GM19193 (cell line): Measurements from ENCODE around the gene PURB.

Experiments used
- POLR2A ChIP-seq: IDR thresholded peaks from 4 replicates; pipeline ENCODE4 v1.6.1; 2011; ENCODE audit not compliant: insufficient read depth, insufficient read length; ENCODE audit errors: extremely low read depth

The PURB gene

DNA sequence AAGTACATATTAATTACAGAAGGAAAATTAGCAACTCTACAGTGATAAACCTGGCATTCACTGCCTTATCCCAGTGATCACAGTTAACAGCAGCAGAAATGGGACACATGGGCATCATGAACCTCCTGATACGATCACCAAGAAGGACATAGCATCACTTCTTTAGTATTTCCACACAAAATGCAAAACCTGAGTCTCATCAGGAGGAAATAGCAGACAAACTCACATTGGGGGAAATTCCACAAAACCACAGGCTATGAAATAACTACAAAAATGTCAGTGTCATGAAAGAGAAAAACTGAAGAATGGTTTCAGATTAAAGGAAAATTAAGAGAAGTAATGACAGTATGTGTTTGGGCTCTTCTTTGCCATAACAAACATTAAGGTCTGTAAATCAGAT lies 12.0 kb upstream of the PURB start:
- TF ChIP-seq POLR2A: no peak

DNA sequence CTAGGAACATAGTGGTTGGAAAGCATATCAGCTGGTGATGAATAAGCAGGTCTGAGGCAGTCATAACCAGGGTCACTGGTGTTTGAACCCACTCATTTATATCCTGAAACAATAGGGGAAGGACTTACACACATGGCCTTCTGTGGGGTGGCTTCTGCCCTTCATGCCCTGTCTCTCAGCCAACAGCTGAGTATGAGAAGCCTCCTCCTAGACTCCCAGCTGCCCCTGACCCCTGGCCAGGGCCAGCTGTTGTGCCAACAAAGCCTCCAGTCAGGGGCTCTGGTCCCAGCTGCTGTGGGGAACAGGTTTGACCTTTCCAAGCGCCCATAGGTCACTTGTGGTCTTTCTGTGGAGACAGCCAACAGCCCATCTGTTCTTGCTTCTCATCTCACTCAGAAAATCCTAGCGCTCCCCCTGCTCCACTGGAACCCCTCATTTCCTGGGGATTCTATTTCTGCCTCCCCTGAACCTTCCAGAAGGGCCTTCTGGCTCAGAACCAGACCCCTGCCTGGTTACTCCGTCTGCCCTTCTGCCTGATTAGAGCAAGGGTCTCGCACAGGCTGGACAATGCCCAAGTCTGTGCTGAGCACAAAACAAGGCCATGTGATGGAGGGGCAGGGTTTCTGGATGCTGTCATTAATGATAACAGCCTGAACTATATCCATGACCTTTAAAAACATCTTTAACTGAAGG lies 9.7 kb upstream of the PURB start:
- no peak for TF ChIP-seq POLR2A

- TF ChIP-seq POLR2A: no peak
Observed at GRCh38 chr7:44893710-44894234, 8.4 kb upstream of the PURB start.

DNA sequence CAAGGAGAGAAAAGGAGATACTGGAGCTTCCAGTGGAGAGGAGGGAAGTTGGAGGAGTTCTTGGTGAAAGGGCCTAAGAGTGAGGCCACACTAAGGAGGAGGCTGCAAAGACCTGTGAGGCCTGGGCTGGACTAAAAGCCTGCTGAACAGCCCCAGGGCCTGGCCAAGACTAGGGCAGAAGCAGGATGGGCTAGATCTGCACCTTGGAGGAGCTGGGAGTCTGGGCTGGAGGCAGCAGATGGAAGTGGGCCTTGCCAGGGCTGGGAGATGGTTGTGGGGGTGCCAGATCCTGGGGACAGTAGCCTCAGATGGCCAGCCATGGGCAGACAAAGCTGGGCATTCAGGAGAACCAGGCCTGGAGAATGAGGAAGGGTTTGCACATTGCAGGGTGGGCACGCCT lies 6.5 kb upstream of the PURB start:
- TF ChIP-seq POLR2A: no peak

DNA sequence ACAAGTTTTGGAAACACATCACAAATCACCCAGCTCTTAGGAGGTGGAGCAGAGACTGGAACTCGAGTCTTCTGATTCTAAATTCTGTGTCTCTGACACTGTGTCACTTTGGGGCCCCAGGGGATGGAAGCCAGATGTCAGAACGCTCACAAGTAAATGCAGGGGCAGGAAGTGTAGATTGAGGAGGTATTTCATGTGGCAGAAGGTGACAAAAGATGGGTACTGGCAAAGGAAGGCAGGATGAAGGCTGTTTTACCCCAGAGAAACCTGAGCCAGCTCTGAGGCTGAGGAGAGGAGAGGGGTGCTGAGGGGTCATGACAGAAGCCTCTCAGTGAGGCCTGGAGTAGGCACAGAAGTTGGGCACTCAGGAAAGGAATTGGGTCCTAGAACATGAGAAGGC lies 6.0 kb upstream of the PURB start:
- TF ChIP-seq POLR2A: no peak

DNA sequence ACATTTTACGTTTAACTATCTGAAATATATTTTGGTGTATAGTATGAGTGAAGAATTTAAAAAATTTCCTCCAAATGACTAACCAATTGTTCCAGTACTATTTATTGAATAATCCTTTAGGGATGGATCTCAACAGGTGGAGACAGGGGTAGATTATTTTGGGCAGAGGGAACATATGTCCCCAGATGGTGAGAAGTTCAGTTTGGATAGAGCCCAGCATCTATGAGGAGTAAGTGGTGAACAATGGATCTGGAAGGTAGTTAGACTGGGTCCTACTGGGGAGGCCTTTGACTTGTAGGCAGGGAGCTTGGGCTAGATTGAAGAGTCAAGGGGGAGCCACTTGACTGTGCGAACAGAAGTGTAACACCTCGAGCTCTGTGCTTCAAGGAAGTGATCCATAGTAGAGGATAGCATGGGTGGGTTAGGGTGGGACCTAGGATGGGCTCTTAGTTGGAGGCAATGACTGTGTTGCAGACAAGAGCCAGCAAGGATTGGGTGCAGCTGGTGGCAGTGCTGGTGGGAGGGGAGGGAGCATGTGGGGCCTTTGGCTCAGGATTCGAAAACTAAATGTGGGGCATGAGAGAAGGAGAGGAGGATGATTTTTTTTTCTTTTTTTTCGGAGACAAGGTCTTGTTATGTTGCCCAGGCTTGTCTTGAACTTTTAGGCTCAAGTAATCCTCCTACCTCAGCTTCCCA lies 3.9 kb upstream of the PURB start:
- no peak for TF ChIP-seq POLR2A

DNA sequence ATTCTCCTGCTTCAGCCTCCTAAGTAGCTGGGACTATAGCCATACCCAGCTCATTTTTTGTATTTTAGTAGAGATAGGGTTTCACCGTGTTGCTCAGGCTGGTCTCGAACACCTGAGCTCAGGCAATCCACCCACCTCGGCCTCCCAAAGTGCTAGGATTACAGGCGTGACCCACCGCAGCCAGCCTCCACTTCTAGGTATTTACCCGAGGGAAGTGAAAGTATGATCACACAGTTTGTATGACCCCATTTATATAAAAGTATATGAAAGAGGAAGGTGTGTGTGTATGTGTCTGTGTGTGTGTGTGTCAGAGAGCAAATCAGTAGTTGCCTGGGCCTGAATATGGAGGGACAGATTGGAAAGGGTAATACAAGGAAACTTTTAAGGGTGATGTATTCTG lies 2.0 kb upstream of the PURB start:
- no peak for TF ChIP-seq POLR2A

GRCh38 chr7:44884621-44885393 lies 523 bp downstream of the PURB start:
- TF ChIP-seq POLR2A: no peak

DNA sequence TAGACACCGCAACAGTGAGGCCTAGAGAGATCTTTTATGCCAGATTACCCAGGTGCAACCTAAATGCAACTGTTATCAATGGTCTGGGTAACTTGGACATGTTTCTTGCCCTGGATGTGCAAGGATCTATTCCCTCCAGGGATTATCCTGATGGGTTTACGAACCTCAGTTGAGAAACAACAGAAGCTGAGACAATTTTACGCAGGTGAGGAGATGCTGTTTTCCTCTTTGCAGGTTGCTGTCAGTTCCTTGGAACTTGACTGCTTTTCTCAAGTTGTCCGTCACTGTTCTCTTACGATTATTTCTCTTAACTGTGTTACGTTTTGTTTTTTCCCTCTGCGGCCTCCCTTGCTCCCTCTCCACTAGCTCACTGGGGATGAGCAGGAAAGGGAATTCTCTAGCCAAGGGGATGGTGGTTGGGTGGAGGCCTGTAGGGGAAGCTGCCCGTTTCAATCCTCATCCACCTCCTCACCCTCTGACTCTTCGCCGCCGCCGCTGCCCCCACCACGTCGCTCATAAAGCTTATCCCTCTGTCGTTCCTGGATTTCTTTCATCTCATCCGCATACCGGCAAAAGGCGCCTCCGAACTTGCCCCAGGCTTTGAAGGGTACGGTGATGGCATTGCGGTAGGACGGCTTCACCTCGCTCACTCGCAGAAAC lies 1.2 kb downstream of the PURB start:
- TF ChIP-seq POLR2A: no peak

- no peak for TF ChIP-seq POLR2A
Observed at GRCh38 chr7:44882899-44883298, 2.4 kb downstream of the PURB start.

DNA sequence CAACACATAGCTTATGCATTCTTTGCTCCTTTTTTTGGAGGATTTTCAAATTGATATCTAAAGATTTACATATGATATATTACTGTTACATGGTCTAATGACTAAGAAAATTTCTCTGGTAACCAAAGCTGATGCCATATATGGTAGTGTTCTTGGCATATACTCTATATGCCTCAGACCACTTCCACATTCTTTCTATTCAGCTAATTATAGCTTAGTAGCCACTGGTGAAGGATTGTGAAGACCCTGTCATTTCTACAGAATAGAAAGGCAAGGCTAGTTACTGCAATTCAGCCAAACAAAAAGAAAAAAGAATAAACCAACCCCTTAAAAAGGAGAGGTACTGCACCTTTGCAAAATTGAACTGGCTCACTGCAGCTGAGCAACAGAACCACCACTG lies 3.7 kb downstream of the PURB start:
- no peak for TF ChIP-seq POLR2A

DNA sequence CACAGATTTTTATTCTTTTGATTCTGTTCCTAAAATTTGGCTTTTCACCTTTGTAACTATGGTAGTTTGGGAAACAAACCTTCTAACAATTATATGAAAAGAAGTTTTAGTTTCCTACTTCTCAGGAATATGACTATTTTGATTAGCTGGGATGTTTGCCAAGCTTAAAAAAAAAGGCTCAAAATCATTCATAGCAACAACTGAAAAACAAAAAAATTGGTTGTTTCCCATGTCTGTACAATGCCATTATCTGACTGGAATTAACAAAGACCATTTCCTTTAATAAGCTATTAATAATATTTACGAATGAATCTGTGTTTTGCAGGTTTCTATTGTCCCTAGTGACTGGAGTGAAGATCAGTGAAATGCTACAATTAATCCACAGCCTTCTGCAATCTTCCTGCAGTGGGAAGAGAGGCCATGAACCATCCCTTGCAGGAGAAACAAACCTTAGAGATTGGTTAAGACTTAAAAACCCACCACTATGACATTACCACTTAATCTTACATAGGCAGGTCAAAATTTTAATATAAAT lies 4.2 kb downstream of the PURB start:
- TF ChIP-seq POLR2A: no peak

DNA sequence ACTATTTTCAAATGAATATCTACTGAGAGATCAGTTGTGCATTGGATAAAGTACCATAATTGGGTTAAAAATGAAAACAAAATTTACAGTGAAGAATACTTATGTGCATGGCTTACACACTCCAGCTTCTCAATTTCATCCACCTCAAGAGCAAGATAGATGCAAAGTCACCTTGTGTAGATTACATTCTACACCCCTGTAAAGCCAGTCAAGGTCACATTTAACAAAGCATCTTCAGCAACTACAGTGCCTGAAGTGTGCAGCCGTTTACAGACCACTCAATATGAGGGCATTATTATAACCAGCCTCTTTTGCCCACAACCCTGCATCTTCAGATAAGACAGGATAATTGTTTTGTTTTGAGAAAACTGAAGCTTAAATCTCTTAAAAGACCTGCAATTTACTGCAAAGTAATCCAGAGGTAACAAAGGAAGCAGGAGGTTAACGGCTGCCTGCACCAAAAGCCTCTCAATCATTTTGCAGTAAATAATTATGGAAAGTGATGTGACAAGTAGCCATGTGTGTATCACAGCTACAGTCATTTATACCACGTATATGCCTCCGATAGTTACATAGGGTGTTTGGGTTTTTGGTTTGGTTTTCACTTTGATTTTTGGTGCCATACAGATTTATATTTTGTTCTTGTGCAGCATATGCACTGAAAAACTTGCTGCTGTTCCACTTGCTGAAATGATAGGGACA lies 4.9 kb downstream of the PURB start:
- no peak for TF ChIP-seq POLR2A

DNA sequence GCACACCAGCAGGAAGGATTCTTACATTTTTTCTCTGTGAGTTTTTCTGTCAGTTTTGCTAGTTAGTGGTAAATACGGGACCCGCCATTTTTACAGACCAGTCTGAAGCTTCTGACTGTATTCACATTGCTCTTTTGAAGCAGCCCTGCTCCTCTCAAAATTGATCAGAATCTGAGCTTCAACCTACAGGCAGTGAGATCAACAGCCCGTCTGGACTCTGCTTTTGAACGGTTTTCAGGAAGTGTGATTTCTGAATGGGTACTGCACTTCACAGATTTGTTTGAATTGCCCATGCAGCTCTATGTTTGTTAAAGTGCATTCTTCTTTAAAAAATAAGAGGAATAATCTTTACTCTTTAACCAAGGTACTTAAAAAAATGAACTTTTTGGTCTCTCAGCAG lies 8.9 kb downstream of the PURB start:
- no peak for TF ChIP-seq POLR2A
